NCI-H1048 (cell line): Measurements from ENCODE around the gene IRAK3.
"Not testable (repeated sequence)": the region's sequence is repeated elsewhere in the genome, so short reads cannot be mapped to it uniquely, and the experiment has no call there.

Source experiments
- DNase-seq: peaks from one replicate; lab custom pipeline; 2025; lab: John Stamatoyannopoulos, UW

Gene IRAK3

GRCh38 chr12:66174391-66175325 is 14.4 kb upstream of the IRAK3 start:
- not testable (repeated sequence) for DNase-seq

- no peak for DNase-seq
These were observed 12.7 kb upstream of the IRAK3 start for GRCh38 chr12:66176105-66176900.

DNA sequence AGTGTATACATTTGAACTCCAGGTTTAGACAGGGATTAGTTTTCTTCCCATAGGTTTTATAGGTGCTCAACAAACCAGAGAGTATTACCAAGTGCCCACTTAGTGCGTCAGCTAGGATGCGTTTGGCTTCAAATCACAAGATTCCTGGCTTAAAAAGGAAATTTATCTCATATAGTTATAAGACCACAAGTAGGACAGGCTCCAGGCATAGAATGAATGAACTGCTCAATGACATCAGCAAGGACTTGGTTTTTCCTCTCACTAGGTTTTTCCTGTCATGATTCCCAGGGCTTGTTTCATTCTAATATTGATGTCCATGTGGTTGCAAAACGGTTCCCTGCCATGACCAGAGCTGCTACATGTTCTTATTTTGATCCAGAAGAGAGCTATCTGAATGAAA is 6.1 kb upstream of the IRAK3 start:
- no peak for DNase-seq

DNA sequence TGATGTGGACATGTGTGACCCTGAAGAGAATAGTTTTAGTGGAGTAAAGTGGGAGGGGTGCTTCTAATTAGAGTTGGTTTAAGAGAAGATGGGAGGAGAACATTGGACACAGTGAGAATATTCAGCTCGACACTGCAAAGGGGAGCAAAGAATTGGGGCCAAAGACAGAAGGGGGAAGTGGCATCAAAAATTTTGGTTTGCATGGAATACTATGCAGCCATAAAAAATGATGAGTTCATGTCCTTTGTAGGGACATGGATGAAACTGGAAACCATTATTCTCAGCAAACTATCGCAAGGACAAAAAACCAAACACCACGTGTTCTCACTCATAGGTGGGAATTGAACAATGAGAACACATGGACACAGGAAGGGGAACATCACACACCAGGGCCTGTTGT is 4.2 kb upstream of the IRAK3 start:
- DNase-seq = not testable (repeated sequence)

GRCh38 chr12:66187036-66187435 is 2.0 kb upstream of the IRAK3 start:
- no peak for DNase-seq

DNA sequence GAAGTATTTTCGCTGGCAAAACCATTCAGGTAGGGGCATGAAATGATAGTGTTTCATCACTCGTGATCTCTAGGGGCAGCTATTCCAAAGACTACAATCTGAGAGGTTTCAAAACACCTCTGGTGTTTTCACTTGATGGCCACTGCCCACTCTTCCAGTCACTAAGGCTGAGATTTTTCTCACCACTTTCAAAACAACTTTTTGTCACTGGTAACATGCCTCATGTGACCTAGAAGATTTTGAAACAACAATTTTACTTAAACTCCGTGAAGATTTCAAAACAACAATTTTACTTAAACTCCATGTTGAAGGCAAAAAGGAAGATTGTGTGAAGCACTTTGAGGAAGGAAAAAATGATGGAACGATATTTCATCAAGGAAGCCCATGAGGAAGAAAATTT is 1.2 kb upstream of the IRAK3 start:
- no peak for DNase-seq

DNA sequence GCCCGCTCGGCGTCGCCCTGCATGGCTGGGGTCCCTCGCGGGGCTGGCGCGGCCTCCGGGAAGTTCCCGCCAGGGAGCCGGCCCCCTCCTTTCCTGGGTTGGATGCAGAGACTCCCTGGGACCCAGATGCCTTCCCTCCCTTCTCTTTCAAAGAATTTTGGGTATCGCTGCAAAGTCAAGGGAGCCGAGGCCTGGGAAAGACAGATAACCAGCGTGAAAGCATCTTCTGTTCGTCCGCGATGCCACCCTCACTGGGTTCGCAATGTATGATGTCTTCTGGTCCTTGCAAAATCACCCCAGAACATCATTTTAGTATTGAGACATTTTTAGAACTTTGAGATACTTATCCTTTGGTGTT is 451 bp downstream of the IRAK3 start:
- DNase-seq = no peak

- no peak for DNase-seq
These were observed 875 bp downstream of the IRAK3 start for GRCh38 chr12:66189889-66190288.

DNA sequence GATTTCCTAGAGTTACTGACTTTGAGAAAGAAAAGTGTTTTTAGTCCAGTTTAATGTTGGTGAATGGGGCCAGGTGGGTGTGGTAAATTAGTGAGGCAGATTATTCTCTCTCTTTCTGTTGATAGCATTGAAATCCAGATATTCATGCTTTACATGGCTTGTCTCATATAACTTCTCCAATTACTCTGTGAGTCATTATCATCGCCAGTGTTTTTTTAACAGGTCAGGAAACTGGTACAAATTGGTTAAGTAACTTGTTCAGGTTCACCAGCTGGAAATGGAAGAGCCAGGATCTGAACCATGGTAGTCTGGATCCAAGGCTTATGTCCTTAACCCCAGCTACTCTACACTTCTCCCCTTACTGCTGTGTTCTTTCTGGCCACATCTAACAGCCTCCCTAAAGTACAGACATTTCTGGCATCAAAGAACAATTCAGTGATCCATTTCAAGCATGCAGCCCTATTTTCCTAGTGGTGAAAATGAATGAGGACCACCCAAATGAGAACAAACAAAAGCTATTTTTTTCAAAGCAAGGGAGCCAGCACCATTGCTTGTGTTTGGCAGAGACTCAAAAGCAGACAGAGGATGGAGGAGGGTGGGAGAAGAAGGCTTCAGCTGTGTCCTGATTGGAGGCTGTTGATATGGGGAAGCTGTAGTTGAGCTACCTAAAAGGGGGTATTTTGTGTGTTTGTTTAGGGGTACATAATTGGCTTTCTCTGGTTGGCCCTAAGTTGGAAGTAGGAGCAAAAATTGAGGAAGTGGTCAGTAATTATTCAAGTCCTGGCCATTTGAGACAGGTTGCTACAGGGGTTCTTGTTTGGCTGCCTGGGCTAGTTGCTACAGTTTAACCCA is 1.7 kb downstream of the IRAK3 start:
- no peak for DNase-seq

GRCh38 chr12:66191547-66192126 is 2.6 kb downstream of the IRAK3 start:
- no peak for DNase-seq

DNA sequence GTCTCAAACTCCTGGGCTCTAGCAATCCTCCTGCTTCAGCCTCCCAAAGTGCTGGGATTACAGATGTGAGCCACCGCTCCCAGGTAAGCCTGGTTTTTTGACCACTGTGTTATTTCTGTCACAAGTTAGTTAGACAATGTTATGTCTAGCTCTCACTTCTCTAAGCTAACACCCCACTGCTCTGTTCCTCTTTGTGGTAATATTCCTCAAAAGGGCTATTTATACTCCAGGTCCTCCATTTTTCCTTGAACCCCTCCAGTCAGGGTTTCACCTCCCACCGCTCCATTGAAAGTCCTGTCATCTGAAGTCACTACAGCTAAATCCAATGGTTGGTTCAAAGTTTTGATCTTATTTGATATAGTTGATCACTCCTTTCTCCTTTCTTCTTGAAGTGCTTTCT is 5.1 kb downstream of the IRAK3 start:
- no peak for DNase-seq

DNA sequence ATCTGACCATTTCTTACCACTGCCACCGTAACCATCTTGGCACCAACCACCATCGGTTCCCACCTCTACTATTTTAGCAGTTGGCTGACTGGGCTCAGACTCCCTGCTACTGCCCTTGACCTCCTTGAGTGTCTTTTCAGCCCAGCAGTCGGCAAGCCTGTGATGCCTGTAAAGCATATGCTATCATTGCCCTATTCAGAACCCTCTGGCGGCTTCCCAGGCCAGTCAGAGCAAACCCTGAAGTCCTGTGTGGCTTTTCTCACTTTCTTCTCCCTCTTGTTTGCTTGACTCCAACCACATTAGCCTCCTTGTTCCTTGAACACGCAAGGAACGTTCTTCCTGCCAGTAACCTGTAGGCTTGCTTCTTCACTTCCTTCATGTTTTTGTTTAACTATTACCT is 6.2 kb downstream of the IRAK3 start:
- no peak for DNase-seq

GRCh38 chr12:66196806-66197205 is 7.8 kb downstream of the IRAK3 start:
- peak; percentile 33 for DNase-seq

DNA sequence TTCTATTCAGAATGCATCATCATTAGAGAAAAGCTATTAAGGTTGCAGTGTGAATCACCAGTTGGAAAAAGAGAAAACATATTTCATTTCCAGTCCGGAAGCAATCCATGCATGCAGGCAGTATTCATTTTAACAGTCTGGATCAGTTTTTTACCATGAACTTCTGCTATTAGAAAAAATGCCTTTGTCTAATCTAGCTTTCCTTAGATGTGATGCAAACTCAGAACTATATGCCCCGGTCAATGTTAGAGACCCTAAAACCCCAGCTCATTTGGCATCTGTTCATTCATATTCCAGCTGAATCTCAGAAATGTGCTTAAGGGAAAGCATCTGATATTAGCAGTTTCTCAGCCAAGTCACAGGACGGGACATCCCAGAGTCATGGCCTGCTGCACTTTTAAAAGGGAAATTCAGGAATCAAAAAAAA is 8.5 kb downstream of the IRAK3 start:
- DNase-seq = no peak

DNA sequence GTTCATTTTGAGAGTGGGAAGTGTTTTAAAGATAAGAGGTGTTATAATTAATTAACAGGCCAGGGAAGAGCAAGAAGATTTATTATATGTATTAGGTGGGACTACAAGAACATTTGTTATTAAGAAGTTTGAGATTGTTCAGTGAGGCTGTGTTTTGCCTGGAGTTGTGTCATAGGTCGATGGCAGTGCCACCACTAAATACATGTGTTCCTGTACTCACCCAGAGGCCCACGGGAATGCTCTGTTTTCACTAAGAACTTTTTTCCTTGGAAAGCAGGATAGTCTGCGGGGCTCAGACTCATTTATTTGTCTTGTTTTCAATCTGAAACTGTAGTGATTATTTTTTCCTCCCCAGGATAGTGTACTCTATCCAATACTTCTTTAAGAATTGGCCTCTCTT is 10.1 kb downstream of the IRAK3 start:
- DNase-seq = no peak

DNA sequence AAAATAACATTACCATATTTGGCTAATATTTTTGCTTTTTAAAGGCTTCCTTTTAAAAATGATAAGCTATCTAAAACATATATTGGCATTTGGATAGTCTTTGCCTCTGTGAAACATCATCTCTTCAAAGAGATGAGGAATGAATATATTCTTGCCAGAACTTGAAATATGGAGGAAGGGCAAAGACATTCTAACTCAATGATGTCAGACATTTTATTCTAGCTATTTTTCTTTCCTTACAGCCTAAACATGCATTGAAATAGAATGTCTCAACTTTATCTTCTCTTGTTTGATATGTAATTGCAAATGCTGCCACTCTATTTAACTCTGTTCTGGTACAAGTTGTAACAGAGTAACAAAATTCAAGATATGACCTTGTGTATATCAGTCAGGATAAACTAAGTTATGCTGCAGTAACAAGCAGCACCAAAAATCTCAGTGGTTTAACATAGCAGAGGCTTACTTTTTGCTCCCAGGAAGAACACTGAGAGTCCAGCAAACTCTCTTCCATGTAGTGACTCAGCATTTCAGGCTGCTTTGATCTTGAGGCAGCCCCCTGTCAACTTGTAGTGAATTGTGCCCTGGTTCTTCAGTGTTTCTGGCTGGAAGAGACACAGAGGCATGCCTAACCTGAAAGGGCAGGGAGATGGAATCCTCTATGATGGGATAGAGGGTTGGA is 11.0 kb downstream of the IRAK3 start:
- DNase-seq = no peak

DNA sequence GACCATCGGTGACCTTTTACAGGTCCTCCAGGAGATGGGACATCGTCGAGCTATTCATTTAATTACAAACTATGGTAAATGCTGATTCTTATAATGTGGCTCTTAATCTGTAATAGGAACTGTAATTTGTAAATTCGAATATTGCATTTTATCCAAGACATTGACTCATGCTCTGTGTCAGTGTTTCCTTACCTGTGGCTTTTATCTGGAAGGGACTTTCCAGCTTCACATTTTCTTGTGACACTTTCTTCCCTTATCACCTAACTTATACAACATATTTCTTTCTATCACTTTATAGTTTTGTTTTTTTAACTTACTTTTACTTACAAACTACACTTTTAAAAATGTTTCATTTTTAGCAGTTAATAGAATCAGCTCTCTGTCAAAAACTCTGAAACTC is 14.8 kb downstream of the IRAK3 start:
- DNase-seq = no peak

- DNase-seq = no peak
These were observed 17.1 kb downstream of the IRAK3 start for GRCh38 chr12:66206141-66206540.

GRCh38 chr12:66210840-66211239 is 21.8 kb downstream of the IRAK3 start:
- DNase-seq = no peak

DNA sequence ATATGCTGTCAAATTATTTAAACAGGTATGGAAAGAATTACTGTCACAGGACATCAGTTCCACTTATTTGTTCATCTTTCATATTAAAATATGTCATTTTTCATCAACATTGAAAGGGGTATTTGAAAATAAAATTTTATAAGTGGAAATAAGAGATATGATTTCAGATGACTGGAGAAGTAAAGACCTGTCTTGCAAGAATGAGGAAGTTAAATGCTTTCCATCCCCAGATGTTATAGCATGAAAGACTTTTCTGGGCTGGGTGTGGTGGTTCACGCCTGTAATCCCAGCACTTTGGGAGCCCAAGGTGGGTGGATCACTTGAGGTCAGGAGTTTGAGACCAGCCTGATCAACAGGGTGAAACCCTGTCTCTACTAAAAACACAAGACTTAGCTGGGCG is 22.6 kb downstream of the IRAK3 start:
- DNase-seq = not testable (repeated sequence)

DNA sequence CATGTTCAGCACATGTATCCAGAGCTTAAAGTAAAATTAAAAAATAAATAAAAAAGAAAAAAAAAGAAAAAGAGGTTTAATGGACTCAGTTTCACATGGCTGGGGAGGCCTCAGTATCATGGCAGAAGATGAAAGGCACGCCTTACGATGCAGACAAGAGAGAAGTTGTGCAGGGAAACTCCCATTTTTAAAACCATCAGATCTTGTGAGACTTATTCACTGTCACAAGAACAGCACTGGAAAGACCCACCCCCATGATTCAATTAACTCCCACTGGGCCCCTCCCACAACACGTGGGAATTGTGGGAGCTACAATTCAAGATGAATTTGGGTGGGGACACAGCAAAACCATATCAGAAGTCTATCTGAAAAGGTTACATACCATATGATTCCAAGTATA is 24.0 kb downstream of the IRAK3 start:
- not testable (repeated sequence) for DNase-seq
